A673 (cell line): ENCODE data around the gene PHF20. TPM values are rescaled to one million over a fixed set of nuclear protein-coding genes. Genes with fewer than 3 reads are reported as not detected.

ENCODE experiments used
- BruUV-seq: library from RNA; stranded (reverse); fragments of 400-500 nt; replicated peaks from 2 replicates; lab custom pipeline; 2021; lab: Mats Ljungman, UMichigan
- CTCF ChIA-PET: fragments of 300-600 bp; sonication (Branson Sonifier 250); formaldehyde crosslinking; loops from one replicate; lab custom pipeline; 2022; ENCODE audit warnings: antibody characterized with exemption; lab: Charles Lee
- POLR2A ChIA-PET: fragments of 300-600 bp; sonication (Branson Sonifier 250); formaldehyde crosslinking; loops from one replicate; lab custom pipeline; 2022; ENCODE audit warnings: antibody characterized with exemption; ENCODE audit not compliant: low non-redundant PET; lab: Charles Lee
- DNase-seq: peaks from one replicate; pipeline ENCODE4 v3.0.0-alpha.2; 2015; ENCODE audit warnings: low spot score
- H3K27ac ChIP-seq: fragments of 200-600 bp; sonication (generic); 2 replicates; pipeline ENCODE4 v1.5.1; 2016; ENCODE audit warnings: mixed run types, low read depth, mild to moderate bottlenecking, mixed read lengths, antibody characterized with exemption, low read length; ENCODE audit not compliant: poor library complexity, severe bottlenecking
- H3K27me3 ChIP-seq: fragments of 200-600 bp; sonication (generic); replicated peaks from 2 replicates; pipeline ENCODE4 v1.6.1; 2017; ENCODE audit warnings: mixed run types, low read depth, mild to moderate bottlenecking, mixed read lengths, antibody characterized with exemption, low read length; ENCODE audit not compliant: insufficient read depth, poor library complexity
- H3K36me3 ChIP-seq: fragments of 200-600 bp; sonication (generic); 2 replicates; pipeline ENCODE4 v1.6.1; 2016; ENCODE audit warnings: mixed run types, mild to moderate bottlenecking, mixed read lengths, antibody characterized with exemption, low read length; ENCODE audit not compliant: insufficient read depth, poor library complexity, severe bottlenecking
- H3K4me1 ChIP-seq: fragments of 200-600 bp; sonication (generic); 2 replicates; pipeline ENCODE4 v1.6.1; 2017; ENCODE audit warnings: mixed run types, mild to moderate bottlenecking, mixed read lengths, antibody characterized with exemption, low read length; ENCODE audit not compliant: insufficient read depth, poor library complexity, severe bottlenecking
- H3K4me3 ChIP-seq: fragments of 200-600 bp; sonication (generic); 2 replicates; pipeline ENCODE4 v1.5.1; 2016; ENCODE audit warnings: low read depth, mixed run types, mild to moderate bottlenecking, mixed read lengths, low read length; ENCODE audit not compliant: poor library complexity, severe bottlenecking
- H3K9me3 ChIP-seq: fragments of 200-600 bp; sonication (generic); 2 replicates; pipeline ENCODE4 v1.6.1; 2016; ENCODE audit warnings: mixed run types, low read depth, mild to moderate bottlenecking, mixed read lengths, antibody characterized with exemption, low read length; ENCODE audit not compliant: poor library complexity, severe bottlenecking
- EZH2 ChIP-seq: fragments of 200-600 bp; sonication (generic); IDR thresholded peaks from 2 replicates; pipeline ENCODE4 v1.6.1; 2017; ENCODE audit warnings: borderline replicate concordance, low read depth, mild to moderate bottlenecking, mixed read lengths, antibody characterized with exemption, low read length; ENCODE audit not compliant: poor library complexity, severe bottlenecking
- intact Hi-C: fragments of 100-400 bp; cut with micrococcal nuclease; formaldehyde crosslinking; loops from one replicate; pipeline ENCODE4 v1.10.0; 2022; ENCODE audit not compliant: unreplicated experiment
- total RNA-seq: library from RNA; stranded (reverse); gene quantifications from 2 replicates; pipeline ENCODE4 v1.2.3, GENCODE V29; 2021
- TF ChIP-seq, protein P1 (sequence below): fragments of 300-800, 200-600 bp; sonication (generic); conservative IDR thresholded peaks from 2 replicates; pipeline ENCODE4 v1.5.1; 2017; ENCODE audit warnings: low read depth, mild to moderate bottlenecking, antibody characterized with exemption, low read length, moderate library complexity, mixed read lengths

Gene PHF20
- total RNA-seq, 1 experiment from 2014 or later, result 43.0 TPM

DNA sequence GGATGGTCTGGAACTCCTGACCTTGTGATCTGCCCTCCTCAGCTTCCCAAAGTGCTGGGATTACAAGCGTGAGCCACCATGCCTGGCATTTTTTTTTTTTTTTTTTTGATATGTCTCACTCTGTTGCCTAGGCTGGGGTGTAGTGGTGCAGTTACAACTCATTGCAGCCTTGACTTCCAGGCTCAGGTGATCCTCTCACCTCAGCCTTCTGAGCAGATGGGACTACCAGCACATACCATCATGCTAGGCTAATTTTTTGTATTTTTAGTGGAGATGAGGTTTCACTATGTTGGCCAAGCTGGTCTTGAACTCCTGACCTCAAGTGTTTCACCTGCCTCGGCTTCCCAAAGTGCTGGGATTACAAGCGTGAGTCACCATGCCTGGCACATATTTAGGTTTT, 34.3 kb downstream of the PHF20 start:
- CTCF ChIA-PET, result no interaction called here
- Histone ChIP-seq H3K4me1 (no peaks in the 10 kb centered on the region), H3K9me3 (no peaks in the 10 kb centered on the region), H3K27me3 (no peaks in the 10 kb centered on the region), H3K27ac (no peak overlapping the region), H3K4me3 (no peak overlapping the region), H3K36me3 (peaks cover 14% of the 10 kb centered on the region)
- TF ChIP-seq, protein P1, sequence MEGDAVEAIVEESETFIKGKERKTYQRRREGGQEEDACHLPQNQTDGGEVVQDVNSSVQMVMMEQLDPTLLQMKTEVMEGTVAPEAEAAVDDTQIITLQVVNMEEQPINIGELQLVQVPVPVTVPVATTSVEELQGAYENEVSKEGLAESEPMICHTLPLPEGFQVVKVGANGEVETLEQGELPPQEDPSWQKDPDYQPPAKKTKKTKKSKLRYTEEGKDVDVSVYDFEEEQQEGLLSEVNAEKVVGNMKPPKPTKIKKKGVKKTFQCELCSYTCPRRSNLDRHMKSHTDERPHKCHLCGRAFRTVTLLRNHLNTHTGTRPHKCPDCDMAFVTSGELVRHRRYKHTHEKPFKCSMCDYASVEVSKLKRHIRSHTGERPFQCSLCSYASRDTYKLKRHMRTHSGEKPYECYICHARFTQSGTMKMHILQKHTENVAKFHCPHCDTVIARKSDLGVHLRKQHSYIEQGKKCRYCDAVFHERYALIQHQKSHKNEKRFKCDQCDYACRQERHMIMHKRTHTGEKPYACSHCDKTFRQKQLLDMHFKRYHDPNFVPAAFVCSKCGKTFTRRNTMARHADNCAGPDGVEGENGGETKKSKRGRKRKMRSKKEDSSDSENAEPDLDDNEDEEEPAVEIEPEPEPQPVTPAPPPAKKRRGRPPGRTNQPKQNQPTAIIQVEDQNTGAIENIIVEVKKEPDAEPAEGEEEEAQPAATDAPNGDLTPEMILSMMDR, result no peak
- no peak for TF ChIP-seq EZH2
- intact Hi-C loops, result no loop called here
- POLR2A ChIA-PET, result interaction anchor here (0.6 kb wide), 1 partner anchor 86 kb away, joined by 3 read pairs; no protein-coding TSS in a partner anchor
- no TSS peak for BruUV-seq
- no peak for DNase-seq

DNA sequence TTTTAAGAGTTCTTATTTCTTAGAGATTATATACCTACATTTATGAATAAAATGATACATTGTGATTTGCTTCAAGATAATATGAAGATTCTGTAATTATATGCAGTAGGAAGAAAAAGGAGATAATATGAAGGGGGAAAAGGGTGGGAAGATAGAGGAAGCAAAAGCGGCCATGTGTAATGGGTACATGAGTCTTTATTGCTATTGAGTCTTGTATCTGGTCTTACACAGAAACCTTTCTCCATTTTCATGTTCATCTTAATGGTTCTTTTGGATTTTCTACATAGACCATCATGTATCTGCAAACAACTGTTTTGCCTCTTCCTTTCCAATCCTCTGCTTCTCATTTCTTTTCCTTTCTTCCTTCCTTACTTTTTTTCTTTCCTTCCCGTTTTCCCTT, 36.1 kb downstream of the PHF20 start:
- Histone ChIP-seq H3K9me3 (no peaks in the 10 kb centered on the region), H3K36me3 (peaks cover 5% of the 10 kb centered on the region), H3K4me3 (no peak overlapping the region), H3K4me1 (no peaks in the 10 kb centered on the region), H3K27ac (no peak overlapping the region), H3K27me3 (no peaks in the 10 kb centered on the region)
- ChIA-PET CTCF (no interaction called here), POLR2A (no interaction called here)
- intact Hi-C loops, result no loop called here
- no TSS peak for BruUV-seq
- DNase-seq, result no peak
- TF ChIP-seq EZH2, result no peak
- TF ChIP-seq, protein P1, result no peak

DNA sequence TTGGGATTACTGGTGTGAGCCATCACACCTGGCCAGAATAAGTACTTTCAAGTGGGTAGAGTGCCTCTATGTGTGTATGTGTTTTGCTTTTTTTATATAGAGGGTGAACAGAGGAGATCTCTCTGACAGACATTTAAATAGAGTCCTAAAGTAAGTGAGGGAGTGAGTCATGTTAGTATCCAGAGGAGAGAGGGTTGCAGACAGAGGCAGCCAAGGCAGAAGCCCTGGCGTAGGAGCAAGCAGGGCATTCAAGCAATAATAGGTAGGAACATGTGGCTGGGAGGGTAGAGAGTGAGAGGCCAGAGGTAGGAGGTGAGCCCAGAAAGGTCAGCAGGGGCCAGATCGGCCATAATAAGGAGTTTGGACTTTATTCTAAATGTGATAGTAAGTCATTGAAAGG, 48.9 kb downstream of the PHF20 start:
- intact Hi-C loops, result no loop called here
- no peak overlapping the region for H3K4me3 ChIP-seq
- ChIA-PET POLR2A (no interaction called here), CTCF (no interaction called here)
- BruUV-seq, result no TSS peak
- H3K4me1 ChIP-seq, result peaks cover 8% of the 10 kb centered on the region
- H3K27me3 ChIP-seq, result no peaks in the 10 kb centered on the region
- no peaks in the 10 kb centered on the region for H3K36me3 ChIP-seq
- H3K27ac ChIP-seq, result no peak overlapping the region
- DNase-seq, result no peak
- TF ChIP-seq, protein P1, result no peak
- TF ChIP-seq EZH2, result no peak
- no peaks in the 10 kb centered on the region for H3K9me3 ChIP-seq
